ENCODE measurements around the gene MOV10.
"Not testable (repeated sequence)": the region's sequence is repeated elsewhere in the genome, so short reads cannot be mapped to it uniquely, and the experiment has no call there.

Gene MOV10

GRCh38 chr1:112715264-112716053 lies 41.0 kb downstream of the MOV10 start, which contains the start of gene PPM1J:
Gene PPM1J (minus strand): TSS chr1:112715332. CDS start chr1:112715301, 31 bp downstream.
- DNase-seq (ENCODE audit: low read depth), result peak; percentile 95
- H3K4me3 ChIP-seq (replicated peaks; ENCODE audit: low read depth, low read length), result peak within 1 kb of the TSS; percentile 68
- no peak for TF ChIP-seq CTCF (IDR thresholded peaks at IDR 0.05; ENCODE audit: low read length, missing control alignments)

- peak overlapping the region; percentile 68 for H3K4me3 ChIP-seq (replicated peaks; ENCODE audit: low read depth, low read length)
- TF ChIP-seq CTCF (IDR thresholded peaks at IDR 0.05; ENCODE audit: low read length, missing control alignments), result peak; percentile 98
- peak; percentile 95 for DNase-seq (ENCODE audit: low read depth)
Measured at GRCh38 chr1:112716133-112716720, 41.8 kb downstream of the MOV10 start.

GRCh38 chr1:112717263-112717873 lies 42.9 kb downstream of the MOV10 start:
- DNase-seq (ENCODE audit: low read depth), result no peak
- no peak overlapping the region for H3K4me3 ChIP-seq (replicated peaks; ENCODE audit: low read depth, low read length)
- no peak for TF ChIP-seq CTCF (IDR thresholded peaks at IDR 0.05; ENCODE audit: low read length, missing control alignments)

- TF ChIP-seq CTCF (IDR thresholded peaks at IDR 0.05; ENCODE audit: low read length, missing control alignments), result peak; percentile 78
- no peak overlapping the region for H3K4me3 ChIP-seq (replicated peaks; ENCODE audit: low read depth, low read length)
- peak; percentile 66 for DNase-seq (ENCODE audit: low read depth)
Measured at GRCh38 chr1:112718691-112719418, 44.4 kb downstream of the MOV10 start.

GRCh38 chr1:112719706-112720105 lies 45.2 kb downstream of the MOV10 start:
- no peak for TF ChIP-seq CTCF (IDR thresholded peaks at IDR 0.05; ENCODE audit: low read length, missing control alignments)
- H3K4me3 ChIP-seq (replicated peaks; ENCODE audit: low read depth, low read length), result no peak overlapping the region
- no peak for DNase-seq (ENCODE audit: low read depth)

- no peak overlapping the region for H3K4me3 ChIP-seq (replicated peaks; ENCODE audit: low read depth, low read length)
- TF ChIP-seq CTCF (IDR thresholded peaks at IDR 0.05; ENCODE audit: low read length, missing control alignments), result no peak
- DNase-seq (ENCODE audit: low read depth), result no peak
Measured at GRCh38 chr1:112720800-112721199, 46.3 kb downstream of the MOV10 start.

GRCh38 chr1:112721294-112721693 lies 46.8 kb downstream of the MOV10 start:
- not testable (repeated sequence) for DNase-seq (ENCODE audit: low read depth); H3K4me3 ChIP-seq (replicated peaks; ENCODE audit: low read depth, low read length)

Data from fibroblast of pulmonary artery (primary cell).